Epithelial cell of prostate (primary cell): ENCODE data around the gene SLC4A3.

Experiments
- DNase-seq: peaks from one replicate; pipeline ENCODE4 v3.0.0-alpha.2; 2011; ENCODE audit warnings: low read depth, low spot score
- H3K27ac ChIP-seq: fragments of 450-650 bp; 2 replicates; pipeline ENCODE4 v1.5.1; 2017; ENCODE audit warnings: mild to moderate bottlenecking

SLC4A3 gene

DNA sequence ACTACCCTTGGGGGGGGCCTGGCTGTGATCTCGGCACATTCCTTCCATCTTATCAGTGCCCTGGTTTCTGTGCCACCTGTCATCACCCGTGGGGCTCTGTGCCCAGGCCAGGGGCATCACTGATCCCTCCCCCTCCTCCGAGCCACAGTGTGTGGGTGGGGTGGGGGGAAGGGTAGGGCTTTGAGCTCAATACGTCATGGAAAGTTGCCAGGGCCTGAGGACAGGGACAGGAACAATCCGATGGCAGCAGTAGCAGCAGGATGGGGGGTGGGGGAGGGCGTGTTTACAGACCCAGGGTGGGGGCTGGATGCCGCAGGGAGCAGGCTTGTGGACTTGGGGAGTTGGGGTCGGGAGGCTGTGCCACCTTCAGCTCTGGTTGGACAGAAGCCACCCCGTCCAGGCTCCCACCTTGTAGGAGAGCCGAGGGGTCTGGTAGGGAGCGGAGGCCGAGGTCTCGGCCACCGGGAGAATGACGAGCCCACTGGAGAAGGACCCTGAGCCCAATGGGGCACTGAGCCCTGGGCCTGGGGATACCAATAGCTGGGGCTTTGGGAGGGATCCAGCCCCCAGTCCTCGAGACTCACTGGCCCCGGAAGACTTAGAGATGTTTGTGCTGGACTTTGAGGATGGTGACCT lies 3.5 kb downstream of the SLC4A3 start:
- H3K27ac ChIP-seq = no peak overlapping the region
- DNase-seq = no peak

DNA sequence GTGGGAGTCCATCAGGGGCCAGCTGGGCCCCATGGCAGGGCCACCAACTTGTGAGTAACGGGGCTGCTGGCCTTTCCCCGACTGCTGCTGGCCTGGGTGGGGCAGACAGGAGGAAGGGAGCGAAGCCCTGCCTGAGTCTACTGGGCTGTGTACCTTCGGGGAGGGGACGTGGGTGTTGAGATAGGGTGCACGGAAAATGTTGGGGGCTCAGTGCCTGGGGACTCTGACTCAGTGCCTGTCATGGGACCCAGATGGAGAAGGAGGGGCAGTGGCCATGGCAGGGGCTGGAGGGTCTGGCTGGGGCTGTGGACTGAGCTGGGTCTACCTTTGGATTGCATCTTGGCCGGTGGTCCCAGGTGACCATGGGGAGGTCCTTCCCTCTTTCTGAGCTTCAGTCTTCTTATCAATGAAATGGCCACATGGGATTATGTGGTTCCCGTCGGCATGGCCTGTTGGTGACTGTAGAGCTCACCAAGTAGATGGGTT lies 4.0 kb downstream of the SLC4A3 start:
- no peak overlapping the region for H3K27ac ChIP-seq
- DNase-seq = no peak

- DNase-seq = no peak
- no peak overlapping the region for H3K27ac ChIP-seq
Observed at GRCh38 chr2:219631904-219632759, 4.7 kb downstream of the SLC4A3 start.

DNA sequence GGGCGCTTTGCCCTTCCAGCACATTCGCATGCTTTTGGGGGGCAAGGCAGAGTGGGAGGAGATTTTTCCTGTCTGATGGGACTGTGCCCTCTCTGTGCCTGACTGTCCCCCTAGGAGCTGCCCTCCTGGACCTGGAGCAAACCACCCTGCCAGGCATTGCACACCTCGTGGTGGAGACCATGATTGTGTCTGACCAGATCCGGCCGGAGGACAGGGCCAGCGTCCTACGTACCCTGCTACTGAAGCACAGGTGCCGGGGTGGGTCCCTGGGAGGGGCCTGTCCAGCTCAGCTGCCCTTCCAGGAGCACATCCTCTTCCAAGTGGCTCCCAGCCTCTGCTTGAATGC lies 5.3 kb downstream of the SLC4A3 start:
- H3K27ac ChIP-seq = no peak overlapping the region
- DNase-seq = no peak

DNA sequence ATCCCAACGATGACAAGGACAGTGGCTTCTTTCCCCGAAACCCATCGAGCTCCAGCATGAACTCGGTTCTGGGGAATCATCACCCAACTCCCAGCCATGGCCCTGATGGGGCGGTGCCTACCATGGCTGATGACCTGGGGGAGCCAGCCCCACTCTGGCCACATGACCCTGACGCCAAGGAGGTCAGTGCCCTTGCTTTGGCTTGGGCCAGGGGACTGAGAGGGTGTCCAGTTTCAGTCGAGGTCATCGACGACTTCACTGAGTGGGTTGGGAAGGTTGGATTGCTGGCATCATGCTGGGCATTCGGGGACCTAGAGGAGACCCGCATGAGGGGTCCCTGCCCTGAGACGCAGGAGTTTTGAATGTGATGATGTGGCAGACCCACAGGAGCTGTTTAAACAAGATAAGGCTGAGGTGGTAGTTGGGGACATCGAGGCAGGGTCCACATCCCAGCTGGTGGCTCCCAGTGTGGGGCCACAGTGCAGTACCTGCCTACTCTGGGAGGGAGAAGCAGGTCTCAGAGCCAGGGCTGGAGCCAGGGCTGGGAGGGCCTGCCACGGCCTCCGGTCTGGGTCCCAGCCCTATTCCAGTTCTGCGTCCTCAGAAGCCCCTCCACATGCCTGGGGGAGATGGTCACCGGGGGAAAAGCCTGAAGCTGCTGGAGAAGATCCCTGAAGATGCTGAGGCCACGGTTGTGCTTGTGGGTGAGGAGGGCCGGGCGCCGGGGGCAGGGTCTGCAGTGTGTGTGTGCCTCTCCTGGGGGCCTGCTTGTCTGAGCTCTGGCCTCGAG lies 6.0 kb downstream of the SLC4A3 start:
- H3K27ac ChIP-seq = no peak overlapping the region
- no peak for DNase-seq

DNA sequence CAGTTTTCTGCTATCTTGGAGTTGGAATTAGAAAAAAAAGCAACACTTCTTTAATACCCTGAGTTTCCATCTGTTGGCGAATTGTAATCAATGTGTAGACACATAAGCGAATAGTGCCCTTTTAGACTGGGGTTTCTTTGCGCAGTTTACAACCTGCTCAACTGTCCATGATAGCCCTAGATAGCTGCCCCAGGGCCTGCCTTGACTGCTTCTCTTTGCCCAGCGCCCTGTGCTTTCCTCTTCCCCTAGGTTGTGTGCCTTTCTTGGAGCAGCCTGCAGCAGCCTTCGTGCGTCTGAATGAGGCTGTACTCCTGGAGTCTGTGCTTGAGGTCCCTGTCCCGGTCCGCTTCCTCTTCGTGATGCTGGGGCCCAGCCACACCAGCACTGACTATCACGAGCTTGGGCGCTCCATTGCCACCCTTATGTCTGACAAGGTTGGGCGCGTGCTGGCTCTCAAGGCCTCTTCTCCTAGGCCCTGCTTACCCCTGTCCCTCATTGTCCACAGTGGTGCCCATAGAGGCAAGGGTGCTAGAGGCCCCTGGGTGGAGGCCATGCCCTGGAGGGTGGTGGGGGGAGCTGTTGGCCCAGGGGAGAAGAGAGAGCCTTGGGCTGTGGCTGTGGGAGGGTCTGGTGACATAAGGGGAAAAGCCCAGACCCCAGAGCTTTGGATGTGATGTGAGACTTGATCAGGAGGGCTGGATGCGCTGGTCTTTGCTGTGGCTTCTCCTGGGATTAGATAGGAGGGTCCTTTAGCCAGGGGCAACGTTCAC lies 6.9 kb downstream of the SLC4A3 start:
- no peak for DNase-seq

GRCh38 chr2:219634951-219635751 lies 7.7 kb downstream of the SLC4A3 start:
- H3K27ac ChIP-seq = no peak overlapping the region
- DNase-seq = no peak

More for the DNA sequence above, 6.9 kb downstream of the SLC4A3 start:
- H3K27ac ChIP-seq = no peak overlapping the region

DNA sequence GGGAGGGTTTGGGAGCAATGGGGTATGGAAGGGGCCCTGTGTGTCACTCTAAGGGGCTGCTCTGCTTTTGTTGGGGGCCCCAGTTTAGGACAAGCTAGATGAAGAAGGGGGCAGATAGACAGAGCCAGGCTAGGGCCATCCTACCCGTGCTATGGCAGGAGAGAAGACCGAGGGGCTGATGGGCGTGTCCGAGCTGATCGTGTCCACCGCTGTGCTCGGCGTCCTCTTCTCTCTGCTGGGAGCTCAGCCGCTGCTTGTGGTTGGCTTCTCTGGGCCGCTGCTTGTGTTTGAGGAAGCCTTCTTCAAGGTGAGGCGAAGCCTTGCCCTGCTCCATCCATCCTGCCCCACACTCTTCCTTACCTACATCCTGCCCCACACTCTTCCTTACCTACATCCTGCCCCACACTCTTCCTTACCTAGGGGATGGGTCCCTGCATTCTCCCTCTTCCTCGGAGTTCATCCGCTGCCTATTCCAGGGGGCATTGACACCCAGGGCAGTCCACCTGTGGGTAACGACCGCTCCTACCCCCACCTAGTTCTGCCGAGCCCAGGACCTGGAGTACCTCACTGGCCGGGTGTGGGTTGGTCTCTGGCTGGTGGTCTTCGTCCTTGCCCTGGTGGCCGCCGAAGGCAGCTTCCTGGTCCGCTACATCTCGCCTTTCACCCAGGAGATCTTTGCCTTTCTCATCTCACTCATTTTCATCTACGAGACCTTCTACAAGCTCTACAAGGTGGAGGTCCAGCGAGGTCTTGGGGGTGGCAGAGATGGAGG lies 8.9 kb downstream of the SLC4A3 start:
- no peak overlapping the region for H3K27ac ChIP-seq
- DNase-seq = no peak

- no peak overlapping the region for H3K27ac ChIP-seq
- DNase-seq = no peak
Observed at GRCh38 chr2:219636941-219637841, 9.8 kb downstream of the SLC4A3 start.

GRCh38 chr2:219637842-219638185 lies 10.4 kb downstream of the SLC4A3 start:
- no peak overlapping the region for H3K27ac ChIP-seq
- no peak for DNase-seq

DNA sequence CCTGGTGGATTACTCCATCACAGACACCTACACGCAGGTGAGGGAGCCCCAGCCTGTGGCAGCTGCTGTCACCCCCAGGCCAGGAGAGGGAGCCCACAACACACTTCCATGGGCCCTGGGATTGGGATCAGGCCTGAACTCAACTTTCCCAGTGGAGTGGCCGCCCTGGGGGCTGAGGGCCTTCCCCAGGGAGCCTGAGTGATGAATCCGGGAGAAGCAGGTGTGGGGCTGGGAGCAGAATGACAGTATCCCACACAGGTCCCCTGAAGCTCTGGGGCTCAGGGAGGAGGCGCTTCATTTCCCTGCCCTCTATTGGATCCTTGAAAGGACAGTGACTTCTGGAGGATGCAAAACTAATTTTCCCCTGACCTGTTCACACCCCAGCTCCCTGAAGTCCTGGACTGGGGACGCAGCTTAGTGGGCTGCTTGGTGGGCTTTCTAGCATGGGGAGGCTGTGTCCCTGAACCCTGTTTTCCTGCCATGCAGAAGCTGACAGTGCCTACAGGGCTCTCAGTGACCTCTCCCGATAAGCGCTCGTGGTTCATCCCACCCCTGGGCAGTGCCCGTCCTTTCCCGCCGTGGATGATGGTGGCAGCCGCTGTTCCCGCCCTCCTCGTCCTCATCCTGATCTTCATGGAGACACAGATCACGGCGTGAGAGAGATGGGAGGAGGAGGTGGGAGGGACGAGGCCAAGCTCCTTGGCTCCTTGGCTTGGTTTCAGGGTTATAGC lies 11.0 kb downstream of the SLC4A3 start:
- H3K27ac ChIP-seq = no peak overlapping the region
- no peak for DNase-seq

- DNase-seq = no peak
- H3K27ac ChIP-seq = no peak overlapping the region
Observed at GRCh38 chr2:219638948-219639755, 11.7 kb downstream of the SLC4A3 start.

GRCh38 chr2:219641390-219642068 lies 14.1 kb downstream of the SLC4A3 start:
- DNase-seq = no peak
- H3K27ac ChIP-seq = no peak overlapping the region

DNA sequence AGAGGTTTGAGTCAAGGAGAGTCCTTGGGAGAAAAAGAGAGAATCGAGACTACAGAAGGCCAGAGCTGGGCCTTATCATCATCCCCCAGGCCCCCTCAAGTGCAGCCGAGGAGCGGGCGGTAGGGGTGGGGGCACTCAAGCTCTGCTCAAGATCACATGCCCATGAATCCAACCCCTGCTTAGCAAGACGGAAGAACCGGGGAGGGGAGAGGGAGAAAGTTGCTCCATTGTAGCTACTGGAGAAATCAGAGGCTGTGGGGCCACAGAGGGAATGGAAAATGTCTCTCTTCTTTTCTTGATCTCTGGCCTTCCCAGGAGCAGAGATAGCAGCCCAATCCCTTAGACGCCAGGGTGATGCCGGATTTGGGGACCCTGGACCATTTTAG lies 14.6 kb downstream of the SLC4A3 start:
- no peak overlapping the region for H3K27ac ChIP-seq
- no peak for DNase-seq

DNA sequence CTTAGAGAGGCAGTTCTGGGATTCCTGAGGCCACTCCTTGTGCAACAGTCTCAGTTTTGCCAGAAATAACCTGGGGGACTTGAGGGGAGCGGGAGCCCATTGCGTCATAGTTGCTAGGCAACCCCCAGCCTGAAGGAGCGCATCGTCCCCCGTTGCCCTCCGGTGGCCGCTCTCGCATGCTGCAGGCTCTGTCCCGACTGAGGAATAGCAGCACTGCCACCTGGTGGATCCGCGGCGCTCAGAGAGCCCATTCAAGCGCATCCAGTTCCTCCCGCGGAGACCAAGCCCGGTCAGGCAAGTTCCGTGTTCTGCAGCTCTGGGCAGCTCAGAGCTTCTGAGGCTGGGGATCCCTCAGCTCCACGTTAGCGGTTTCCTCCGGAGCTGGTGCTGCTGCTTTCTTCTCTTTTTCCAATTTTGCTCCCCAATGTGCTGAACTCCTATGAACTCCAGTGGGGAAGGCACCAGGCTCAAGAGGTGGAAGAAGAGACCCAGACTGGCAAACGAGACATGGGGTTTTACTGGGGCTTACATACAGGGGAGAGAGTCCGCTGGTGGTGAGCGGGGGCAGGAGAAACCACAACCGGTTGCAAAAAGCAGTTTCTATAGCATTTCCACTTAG lies 15.1 kb downstream of the SLC4A3 start:
- DNase-seq = peak; percentile 66
- H3K27ac ChIP-seq = no peak overlapping the region
